Loucy (cell line): ENCODE measurements around the gene UBE2Q2.

Experiments used
- H2AFZ ChIP-seq: fragments of 200-600 bp; sonication (generic); 2 replicates; pipeline ENCODE4 v1.6.0; 2016; ENCODE audit warnings: antibody characterized with exemption, mild to moderate bottlenecking, low read length, moderate library complexity
- H3F3A ChIP-seq: fragments of 200-600 bp; 2 replicates; pipeline ENCODE4 v1.6.0; 2016; ENCODE audit warnings: antibody characterized with exemption, low read depth, mild to moderate bottlenecking
- H3K27me3 ChIP-seq: fragments of 200-600 bp; sonication (generic); 2 replicates; pipeline ENCODE4 v1.6.1; 2014; ENCODE audit warnings: low read length, mild to moderate bottlenecking; ENCODE audit not compliant: insufficient read depth, poor library complexity, severe bottlenecking
- H3K36me3 ChIP-seq: fragments of 200-600 bp; sonication (generic); 2 replicates; pipeline ENCODE4 v1.6.1; 2016; ENCODE audit warnings: low read length; ENCODE audit not compliant: insufficient read depth
- H3K4me1 ChIP-seq: fragments of 200-600 bp; sonication (generic); 2 replicates; pipeline ENCODE4 v1.5.1; 2014; ENCODE audit warnings: low read length, mild to moderate bottlenecking; ENCODE audit not compliant: insufficient read depth, poor library complexity, severe bottlenecking
- H3K4me2 ChIP-seq: fragments of 200-600 bp; sonication (generic); 2 replicates; pipeline ENCODE4 v1.6.0; 2014; ENCODE audit warnings: antibody characterized with exemption, low read length, low read depth, mild to moderate bottlenecking; ENCODE audit not compliant: poor library complexity, severe bottlenecking
- H3K4me3 ChIP-seq: fragments of 200-600 bp; sonication (generic); 2 replicates; pipeline ENCODE4 v1.5.1; 2014; ENCODE audit warnings: low read length, mild to moderate bottlenecking, mixed read lengths; ENCODE audit not compliant: poor library complexity, severe bottlenecking
- H3K79me2 ChIP-seq: fragments of 200-600 bp; sonication (generic); 2 replicates; pipeline ENCODE4 v1.6.1; 2014; ENCODE audit warnings: low read length; ENCODE audit not compliant: insufficient read depth
- H3K9ac ChIP-seq: fragments of 200-600 bp; sonication (generic); 2 replicates; pipeline ENCODE4 v1.6.0; 2014; ENCODE audit warnings: mild to moderate bottlenecking, low read depth, low read length, moderate library complexity; ENCODE audit not compliant: poor library complexity, severe bottlenecking
- H3K9me2 ChIP-seq: fragments of 200-600 bp; sonication (generic); replicated peaks from 2 replicates; pipeline ENCODE4 v1.6.1; 2016; ENCODE audit warnings: low read depth, low read length, mixed read lengths
- H3K9me3 ChIP-seq: fragments of 200-600 bp; sonication (generic); 2 replicates; pipeline ENCODE4 v1.6.1; 2014; ENCODE audit warnings: mild to moderate bottlenecking, antibody characterized with exemption, low read length, low read depth; ENCODE audit not compliant: insufficient read depth
- H4K20me1 ChIP-seq: fragments of 200-600 bp; sonication (generic); 2 replicates; pipeline ENCODE4 v1.6.0; 2014; ENCODE audit warnings: antibody characterized with exemption, low read length, mild to moderate bottlenecking; ENCODE audit not compliant: insufficient read depth, poor library complexity, severe bottlenecking
- EZH2phosphoT487 ChIP-seq: fragments of 200-600 bp; IDR thresholded peaks from 2 replicates; pipeline ENCODE4 v1.6.1; 2018; ENCODE audit warnings: antibody characterized with exemption, mild to moderate bottlenecking, moderate library complexity, borderline replicate concordance
- TF ChIP-seq, protein P1 (sequence below): fragments of 200-600 bp; sonication (generic); conservative IDR thresholded peaks from 2 replicates; pipeline ENCODE4 v1.5.1; 2014; ENCODE audit warnings: mild to moderate bottlenecking, antibody characterized with exemption, low read length

The UBE2Q2 gene

DNA sequence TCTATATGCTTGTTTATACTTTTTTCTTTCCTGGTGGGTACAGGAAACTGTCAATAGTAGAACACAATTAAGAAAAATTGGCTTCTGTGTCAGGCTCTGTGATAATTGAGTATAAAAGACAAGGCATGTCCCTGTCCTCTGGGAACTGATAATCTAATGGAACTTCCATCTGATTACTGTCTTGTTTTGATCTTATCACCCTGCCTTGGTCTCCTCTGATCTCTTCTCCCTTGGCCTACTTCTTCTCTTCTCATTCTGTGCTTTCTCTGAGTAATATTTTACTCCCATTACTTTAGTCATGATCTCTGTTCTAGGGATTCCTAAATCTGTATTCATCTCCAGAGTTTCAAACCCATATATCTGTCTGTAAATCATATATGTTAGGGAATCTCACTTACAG, 14.6 kb downstream of the UBE2Q2 start:
- Histone ChIP-seq H3K9me2 (no peaks in the 10 kb centered on the region), H2AFZ (no peak overlapping the region), H4K20me1 (peaks cover 57% of the 10 kb centered on the region), H3K79me2 (peaks cover 93% of the 10 kb centered on the region), H3K9me3 (no peaks in the 10 kb centered on the region), H3K4me2 (no peak overlapping the region), H3K9ac (no peak overlapping the region), H3F3A (no peaks in the 10 kb centered on the region), H3K27me3 (no peaks in the 10 kb centered on the region), H3K4me1 (peaks cover 9% of the 10 kb centered on the region), H3K36me3 (peaks cover 68% of the 10 kb centered on the region; the same call in 1 of the 2 replicates), H3K4me3 (no peak overlapping the region)
- TF ChIP-seq EZH2phosphoT487: no peak
- TF ChIP-seq, protein P1, sequence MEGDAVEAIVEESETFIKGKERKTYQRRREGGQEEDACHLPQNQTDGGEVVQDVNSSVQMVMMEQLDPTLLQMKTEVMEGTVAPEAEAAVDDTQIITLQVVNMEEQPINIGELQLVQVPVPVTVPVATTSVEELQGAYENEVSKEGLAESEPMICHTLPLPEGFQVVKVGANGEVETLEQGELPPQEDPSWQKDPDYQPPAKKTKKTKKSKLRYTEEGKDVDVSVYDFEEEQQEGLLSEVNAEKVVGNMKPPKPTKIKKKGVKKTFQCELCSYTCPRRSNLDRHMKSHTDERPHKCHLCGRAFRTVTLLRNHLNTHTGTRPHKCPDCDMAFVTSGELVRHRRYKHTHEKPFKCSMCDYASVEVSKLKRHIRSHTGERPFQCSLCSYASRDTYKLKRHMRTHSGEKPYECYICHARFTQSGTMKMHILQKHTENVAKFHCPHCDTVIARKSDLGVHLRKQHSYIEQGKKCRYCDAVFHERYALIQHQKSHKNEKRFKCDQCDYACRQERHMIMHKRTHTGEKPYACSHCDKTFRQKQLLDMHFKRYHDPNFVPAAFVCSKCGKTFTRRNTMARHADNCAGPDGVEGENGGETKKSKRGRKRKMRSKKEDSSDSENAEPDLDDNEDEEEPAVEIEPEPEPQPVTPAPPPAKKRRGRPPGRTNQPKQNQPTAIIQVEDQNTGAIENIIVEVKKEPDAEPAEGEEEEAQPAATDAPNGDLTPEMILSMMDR: no peak

DNA sequence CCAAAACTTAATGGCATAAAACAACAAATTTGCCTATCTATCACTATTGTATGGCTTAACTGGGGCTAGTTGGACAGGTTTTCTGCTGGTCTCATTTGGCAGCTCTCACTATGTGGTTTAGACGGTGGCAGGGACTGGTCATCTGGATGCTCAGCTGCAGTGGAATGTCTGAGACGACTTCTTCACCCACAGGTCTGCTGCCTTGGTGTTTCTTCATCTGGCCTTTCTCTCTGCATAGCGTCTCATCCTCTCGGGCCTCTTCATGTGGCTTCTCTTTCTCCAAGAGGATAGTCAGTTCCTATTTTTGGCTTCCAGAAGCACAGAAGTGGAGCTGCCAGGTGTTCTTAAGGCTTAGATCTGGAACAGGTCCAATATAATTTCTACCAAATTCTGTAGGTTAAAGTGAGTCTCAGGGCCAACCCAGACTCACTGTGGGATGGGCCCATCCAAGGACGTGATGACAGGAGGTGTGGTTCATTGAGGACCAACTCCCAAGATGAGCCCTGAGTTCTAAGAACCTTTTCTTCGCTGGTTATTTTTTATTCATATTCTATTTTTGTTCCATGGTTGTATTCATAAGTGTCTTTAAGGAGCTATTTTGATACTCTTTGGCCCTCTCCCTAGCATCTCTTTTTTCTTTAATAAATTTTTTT, 18.6 kb downstream of the UBE2Q2 start:
- peaks cover 96% of the 10 kb centered on the region for H3K79me2 ChIP-seq

DNA sequence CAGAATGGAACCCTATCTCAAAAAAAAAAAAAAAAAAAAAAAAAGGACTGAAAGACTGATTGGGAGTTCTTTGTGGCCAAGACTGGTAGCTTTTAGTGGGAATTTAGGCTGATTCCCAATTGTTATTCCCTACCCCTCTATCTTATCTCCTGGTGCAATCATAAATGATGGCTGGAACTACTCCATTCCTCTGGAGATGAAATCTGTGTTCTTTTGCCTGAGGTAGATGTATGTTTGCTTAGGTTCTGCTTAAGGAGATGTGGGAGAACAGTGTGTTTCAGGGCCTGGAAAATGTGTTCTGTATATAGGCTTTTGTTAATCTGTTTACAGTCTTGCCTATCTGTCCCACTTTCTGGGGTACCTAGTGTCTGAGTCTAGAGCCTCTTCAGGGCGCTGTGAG, 19.5 kb downstream of the UBE2Q2 start:
- peaks cover 69% of the 10 kb centered on the region for H4K20me1 ChIP-seq
- peaks cover 66% of the 10 kb centered on the region; the same call in 1 of the 2 replicates for H3K36me3 ChIP-seq
- peaks cover 96% of the 10 kb centered on the region for H3K79me2 ChIP-seq
- TF ChIP-seq EZH2phosphoT487: no peak
- H3F3A ChIP-seq: no peaks in the 10 kb centered on the region
- no peak overlapping the region for H3K4me3 ChIP-seq
- H3K27me3 ChIP-seq: no peaks in the 10 kb centered on the region
- no peaks in the 10 kb centered on the region for H3K9me2 ChIP-seq
- H3K9ac ChIP-seq: no peak overlapping the region
- peaks cover 21% of the 10 kb centered on the region for H3K4me1 ChIP-seq
- no peak overlapping the region for H2AFZ ChIP-seq
- no peaks in the 10 kb centered on the region for H3K9me3 ChIP-seq
- no peak overlapping the region for H3K4me2 ChIP-seq

More for the DNA sequence above, 18.6 kb downstream of the UBE2Q2 start:
- no peak overlapping the region for H2AFZ ChIP-seq
- H3K9me2 ChIP-seq: no peaks in the 10 kb centered on the region
- peaks cover 68% of the 10 kb centered on the region; the same call in 1 of the 2 replicates for H3K36me3 ChIP-seq
- no peaks in the 10 kb centered on the region for H3F3A ChIP-seq
- H3K9ac ChIP-seq: no peak overlapping the region
- no peaks in the 10 kb centered on the region for H3K27me3 ChIP-seq
- no peaks in the 10 kb centered on the region for H3K9me3 ChIP-seq
- H4K20me1 ChIP-seq: peaks cover 62% of the 10 kb centered on the region
- H3K4me1 ChIP-seq: peaks cover 18% of the 10 kb centered on the region
- TF ChIP-seq, protein P1: no peak
- no peak for TF ChIP-seq EZH2phosphoT487
- no peak overlapping the region for H3K4me3 ChIP-seq
- no peak overlapping the region for H3K4me2 ChIP-seq
